Mesothelial cell of epicardium (in vitro differentiated cells): Measurements from ENCODE around the gene HPN. TPM values are rescaled to one million over a fixed set of nuclear protein-coding genes. Genes with fewer than 3 reads are reported as not detected.
A peak's percentile ranks its signal among the peaks of the same experiment; 100 is the strongest.
"Not testable (repeated sequence)": the region's sequence is repeated elsewhere in the genome, so short reads cannot be mapped to it uniquely, and the experiment has no call there.

Experiments used
- DNase-seq, 2 experiments: peaks; one replicate each; pipeline ENCODE4 v3.0.0; 2021; ENCODE audit warnings: low spot score in 2 of 2; ENCODE audit not compliant: unreplicated experiment in 2 of 2
- H3K27ac Mint-ChIP-seq: 2 replicates; pipeline ENCODE4 v1.8.0; 2021; ENCODE audit warnings: mixed read lengths
- H3K27me3 Mint-ChIP-seq: 2 replicates; pipeline ENCODE4 v1.8.0; 2021; ENCODE audit warnings: low read depth, mixed read lengths
- H3K36me3 Mint-ChIP-seq: 2 replicates; pipeline ENCODE4 v1.8.0; 2021; ENCODE audit warnings: mixed read lengths
- H3K4me1 Mint-ChIP-seq: 2 replicates; pipeline ENCODE4 v1.8.0; 2021; ENCODE audit warnings: mixed read lengths
- H3K4me3 Mint-ChIP-seq: 2 replicates; pipeline ENCODE4 v1.8.0; 2021; ENCODE audit warnings: mild to moderate bottlenecking, moderate library complexity, mixed read lengths
- H3K9me3 Mint-ChIP-seq: 2 replicates; pipeline ENCODE4 v1.8.0; 2021; ENCODE audit warnings: mixed read lengths
- CTCF ChIP-seq: fragments of 200-600 bp; sonication (generic); IDR thresholded peaks from one replicate; pipeline ENCODE4 v1.5.0; 2021; ENCODE audit warnings: antibody characterized with exemption; ENCODE audit not compliant: unreplicated experiment
- total RNA-seq: library from RNA; stranded (reverse); gene quantifications from 3 replicates; pipeline ENCODE4 v1.2.1, GENCODE V29; 2021

The HPN gene
- total RNA-seq, 1 donor from 2014 or later: 21.3 TPM

GRCh38 chr19:35004517-35005255 lies 36.8 kb upstream of the HPN start:
- Mint-ChIP-seq H3K27me3 (no peaks in the 10 kb centered on the region), H3K4me1 (peaks cover 39% of the 10 kb centered on the region), H3K27ac (no peak overlapping the region), H3K9me3 (no peaks in the 10 kb centered on the region), H3K4me3 (no peak overlapping the region), H3K36me3 (peaks cover 7% of the 10 kb centered on the region)
- no peak for DNase-seq
- no peak for TF ChIP-seq CTCF

- TF ChIP-seq CTCF: no peak
- DNase-seq: no peak
- Mint-ChIP-seq H3K36me3 (peaks cover 11% of the 10 kb centered on the region), H3K27me3 (no peaks in the 10 kb centered on the region), H3K27ac (peak overlapping the region; percentile 61), H3K9me3 (no peaks in the 10 kb centered on the region), H3K4me3 (no peak overlapping the region), H3K4me1 (peaks cover 39% of the 10 kb centered on the region)
These were observed 36.1 kb upstream of the HPN start for GRCh38 chr19:35005256-35005977.

GRCh38 chr19:35006007-35006341 lies 35.5 kb upstream of the HPN start:
- Mint-ChIP-seq H3K27ac (peak overlapping the region; percentile 61), H3K4me1 (peaks cover 39% of the 10 kb centered on the region), H3K36me3 (peaks cover 13% of the 10 kb centered on the region)
- not testable (repeated sequence) for H3K9me3 Mint-ChIP-seq, H3K27me3 Mint-ChIP-seq, DNase-seq, H3K4me3 Mint-ChIP-seq

- no peak for DNase-seq
- TF ChIP-seq CTCF: no peak
- no peak overlapping the region for H3K4me3 Mint-ChIP-seq
- no peaks in the 10 kb centered on the region for H3K9me3 Mint-ChIP-seq
- peaks cover 13% of the 10 kb centered on the region for H3K36me3 Mint-ChIP-seq
- peaks cover 34% of the 10 kb centered on the region for H3K4me1 Mint-ChIP-seq
- H3K27me3 Mint-ChIP-seq: no peaks in the 10 kb centered on the region
- peak overlapping the region; percentile 75 for H3K27ac Mint-ChIP-seq
These were observed 35.1 kb upstream of the HPN start for GRCh38 chr19:35006342-35006998.

- no peak for TF ChIP-seq CTCF
- DNase-seq: no peak
- H3K4me1 Mint-ChIP-seq: peaks cover 29% of the 10 kb centered on the region
- no peak overlapping the region for H3K4me3 Mint-ChIP-seq
- no peaks in the 10 kb centered on the region for H3K9me3 Mint-ChIP-seq
- H3K36me3 Mint-ChIP-seq: peaks cover 13% of the 10 kb centered on the region
- H3K27me3 Mint-ChIP-seq: no peaks in the 10 kb centered on the region
- H3K27ac Mint-ChIP-seq: peak overlapping the region; percentile 75
These were observed 34.5 kb upstream of the HPN start for GRCh38 chr19:35006999-35007365.

- DNase-seq, H3K9me3 Mint-ChIP-seq: not testable (repeated sequence)
- peaks cover 28% of the 10 kb centered on the region for H3K4me1 Mint-ChIP-seq
These were observed 34.1 kb upstream of the HPN start for GRCh38 chr19:35007427-35007826.

More at GRCh38 chr19:35007427-35007826, 34.1 kb upstream of the HPN start:
- not testable (repeated sequence) for H3K4me3 Mint-ChIP-seq, H3K27ac Mint-ChIP-seq, H3K27me3 Mint-ChIP-seq
- peaks cover 17% of the 10 kb centered on the region for H3K36me3 Mint-ChIP-seq
